ENCODE measurements around the gene AADAC.
"Not testable (repeated sequence)": the region's sequence is repeated elsewhere in the genome, so short reads cannot be mapped to it uniquely, and the experiment has no call there.

Gene AADAC

DNA sequence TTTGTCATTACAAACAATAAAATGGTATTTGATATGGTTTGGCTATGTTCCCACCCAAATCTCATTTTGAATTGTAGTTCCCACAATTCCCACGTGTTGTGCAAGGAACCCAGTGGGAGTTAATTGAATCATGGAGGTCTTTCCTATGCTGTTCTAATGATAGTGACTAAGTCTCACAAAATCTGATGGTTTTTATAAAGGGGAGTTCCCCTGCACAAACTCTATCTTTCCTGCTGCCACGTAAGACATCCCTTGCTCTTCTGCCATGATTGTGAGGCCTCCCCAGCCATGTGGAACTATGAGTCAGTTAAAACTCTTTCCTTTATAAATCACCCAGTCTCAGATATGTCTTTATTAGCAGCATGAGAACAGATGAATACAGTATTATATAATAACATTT, 15.4 kb upstream of the AADAC start:
- no peak for DNase-seq (ENCODE audit: extremely low read depth, low read depth)
- TF ChIP-seq, protein P1, sequence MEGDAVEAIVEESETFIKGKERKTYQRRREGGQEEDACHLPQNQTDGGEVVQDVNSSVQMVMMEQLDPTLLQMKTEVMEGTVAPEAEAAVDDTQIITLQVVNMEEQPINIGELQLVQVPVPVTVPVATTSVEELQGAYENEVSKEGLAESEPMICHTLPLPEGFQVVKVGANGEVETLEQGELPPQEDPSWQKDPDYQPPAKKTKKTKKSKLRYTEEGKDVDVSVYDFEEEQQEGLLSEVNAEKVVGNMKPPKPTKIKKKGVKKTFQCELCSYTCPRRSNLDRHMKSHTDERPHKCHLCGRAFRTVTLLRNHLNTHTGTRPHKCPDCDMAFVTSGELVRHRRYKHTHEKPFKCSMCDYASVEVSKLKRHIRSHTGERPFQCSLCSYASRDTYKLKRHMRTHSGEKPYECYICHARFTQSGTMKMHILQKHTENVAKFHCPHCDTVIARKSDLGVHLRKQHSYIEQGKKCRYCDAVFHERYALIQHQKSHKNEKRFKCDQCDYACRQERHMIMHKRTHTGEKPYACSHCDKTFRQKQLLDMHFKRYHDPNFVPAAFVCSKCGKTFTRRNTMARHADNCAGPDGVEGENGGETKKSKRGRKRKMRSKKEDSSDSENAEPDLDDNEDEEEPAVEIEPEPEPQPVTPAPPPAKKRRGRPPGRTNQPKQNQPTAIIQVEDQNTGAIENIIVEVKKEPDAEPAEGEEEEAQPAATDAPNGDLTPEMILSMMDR (IDR thresholded peaks at IDR 0.05; ENCODE audit: low read depth, low read length), result no peak

DNA sequence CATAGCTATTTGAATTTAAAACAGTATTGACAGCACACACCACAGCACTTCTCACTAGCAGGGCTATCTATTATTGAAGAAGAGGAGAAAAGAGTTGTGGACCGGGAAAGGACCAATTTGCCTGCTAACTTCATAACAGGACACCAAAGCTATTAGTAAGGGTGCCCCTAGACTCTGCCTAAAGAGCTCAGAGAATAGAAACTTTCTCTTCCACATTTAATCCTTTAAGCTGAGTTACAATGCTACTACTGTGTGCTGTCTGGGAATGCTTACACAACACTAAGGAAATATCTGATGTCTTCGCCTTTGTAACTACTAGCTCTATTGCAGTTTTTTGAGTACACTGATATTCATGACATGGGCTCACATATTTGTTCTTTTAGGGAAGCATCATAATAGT, 13.5 kb upstream of the AADAC start:
- no peak for DNase-seq (ENCODE audit: extremely low read depth, low read depth)
- TF ChIP-seq, protein P1 (IDR thresholded peaks at IDR 0.05; ENCODE audit: low read depth, low read length), result no peak

DNA sequence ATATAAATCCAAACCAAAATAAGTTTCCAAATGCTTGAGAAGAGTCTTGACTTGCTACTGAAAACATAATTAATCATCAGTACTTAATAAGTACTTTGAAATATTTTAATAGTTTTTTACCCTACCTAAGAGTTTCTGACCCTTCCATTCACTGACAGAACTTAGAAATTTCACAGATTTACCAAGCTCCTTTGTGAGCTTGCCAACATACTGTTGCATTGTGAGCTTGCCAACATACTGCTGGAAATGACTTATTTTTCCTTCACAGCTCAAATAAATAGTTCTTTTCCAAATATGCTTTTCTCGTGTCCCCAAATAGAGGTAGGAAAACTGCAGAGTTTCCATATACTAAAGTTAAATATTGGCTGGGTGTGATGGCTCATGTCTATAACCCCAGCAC, 9.6 kb upstream of the AADAC start:
- TF ChIP-seq, protein P1 (IDR thresholded peaks at IDR 0.05; ENCODE audit: low read depth, low read length), result no peak
- no peak for DNase-seq (ENCODE audit: extremely low read depth, low read depth)

DNA sequence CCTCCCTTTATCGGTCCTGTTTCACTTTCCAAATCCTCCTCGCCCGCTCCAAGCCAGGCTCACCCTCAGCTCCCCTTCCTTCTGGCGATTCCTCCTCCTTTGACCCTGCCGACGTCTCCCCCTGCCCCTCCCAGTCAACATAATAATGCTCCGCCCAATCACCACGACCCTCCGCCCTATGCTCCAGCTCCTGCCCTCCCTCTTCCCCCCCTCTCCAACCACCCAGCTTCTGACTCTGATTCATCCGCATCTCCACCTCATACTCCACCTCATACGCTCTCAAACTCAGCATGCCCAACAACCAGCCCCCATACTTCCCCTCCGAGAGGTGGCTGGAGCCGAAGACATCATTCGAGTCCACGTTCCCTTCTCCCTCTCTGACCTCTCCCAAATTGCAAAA, 7.1 kb upstream of the AADAC start:
- TF ChIP-seq, protein P1 (IDR thresholded peaks at IDR 0.05; ENCODE audit: low read depth, low read length), result no peak
- DNase-seq (ENCODE audit: extremely low read depth, low read depth), result no peak

DNA sequence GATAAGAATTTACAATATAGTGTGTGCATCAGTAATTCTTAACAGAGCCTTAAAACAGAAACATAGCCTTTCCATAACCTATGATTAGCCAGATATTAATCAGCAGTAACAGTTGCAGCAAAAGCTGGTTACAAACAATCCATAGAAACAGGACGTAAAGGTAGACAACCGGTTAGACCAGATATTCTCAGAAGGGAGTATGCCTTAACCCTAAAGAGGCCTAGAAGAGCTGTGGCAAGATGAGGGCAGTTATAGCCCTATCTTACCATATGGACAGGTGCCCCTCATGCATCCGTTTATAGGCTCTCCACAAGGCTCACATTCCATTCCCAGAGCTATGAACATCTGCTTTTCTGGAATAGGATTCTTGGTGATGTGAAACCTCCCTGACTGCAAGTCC, 5.0 kb upstream of the AADAC start:
- not testable (repeated sequence) for DNase-seq (ENCODE audit: extremely low read depth, low read depth)

DNA sequence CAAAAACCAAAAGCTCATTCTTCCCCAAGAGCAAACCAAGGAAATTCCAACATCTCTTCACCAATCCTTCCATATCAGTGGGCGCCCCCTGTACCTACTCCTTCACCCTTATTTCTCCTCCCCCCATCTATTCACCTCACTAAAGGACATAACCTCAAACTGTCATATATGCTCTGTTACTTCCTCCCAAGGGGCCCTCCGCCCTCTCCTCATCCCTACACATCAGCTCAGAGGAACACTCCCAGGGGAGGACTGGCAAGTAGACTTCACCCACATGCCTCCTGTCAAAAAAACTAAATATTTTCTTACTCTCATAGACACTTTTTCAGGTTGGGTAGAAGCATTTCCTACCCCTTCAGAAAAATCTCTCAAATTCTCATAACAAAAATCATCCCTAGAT, 2.4 kb upstream of the AADAC start:
- TF ChIP-seq, protein P1 (IDR thresholded peaks at IDR 0.05; ENCODE audit: low read depth, low read length), result no peak
- DNase-seq (ENCODE audit: extremely low read depth, low read depth), result no peak

DNA sequence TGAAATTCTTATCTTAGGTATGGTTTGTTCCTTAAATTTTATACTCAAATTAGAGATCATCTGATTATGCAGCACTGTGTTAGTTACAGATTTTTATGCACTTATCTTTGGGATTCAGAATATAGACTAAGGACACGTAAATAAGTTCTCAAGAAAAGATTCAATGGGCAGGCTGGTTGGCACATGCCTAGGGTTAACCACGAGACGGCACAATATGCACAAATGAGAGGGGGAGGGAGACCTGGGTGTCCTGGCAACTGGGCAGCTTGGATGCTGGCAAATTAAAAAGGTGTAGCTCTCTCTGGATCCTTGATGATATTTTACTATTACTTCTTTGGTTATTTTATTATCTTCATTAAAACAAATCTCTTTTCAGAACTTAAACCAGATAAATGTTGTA, 672 bp downstream of the AADAC start:
- no peak for DNase-seq (ENCODE audit: extremely low read depth, low read depth)
- TF ChIP-seq, protein P1 (IDR thresholded peaks at IDR 0.05; ENCODE audit: low read depth, low read length), result no peak

DNA sequence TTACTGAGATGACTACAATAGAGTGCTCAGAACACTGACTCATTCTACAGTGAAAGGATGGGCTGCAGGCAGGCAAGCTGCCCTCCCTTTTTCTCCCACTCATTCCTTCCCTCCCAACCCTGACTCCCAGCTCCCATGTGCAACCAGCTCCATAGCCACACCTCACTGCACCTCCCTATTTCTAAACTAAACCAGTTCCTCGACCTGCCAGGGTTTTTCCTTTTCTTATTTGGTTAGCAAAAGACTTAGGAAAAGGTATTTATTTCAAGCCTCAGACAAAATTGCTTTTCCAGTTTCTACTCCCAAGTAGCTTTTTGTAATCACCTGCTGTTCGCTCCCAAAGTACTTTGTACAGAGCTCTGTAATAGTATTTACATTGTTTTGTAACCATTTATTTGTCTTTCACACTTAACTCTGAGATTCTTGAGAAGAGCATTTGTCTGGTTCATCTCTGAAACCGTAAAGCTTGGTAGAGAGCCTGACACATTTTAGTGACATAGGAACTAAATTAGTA, 2.2 kb downstream of the AADAC start:
- DNase-seq (ENCODE audit: extremely low read depth, low read depth), result no peak
- TF ChIP-seq, protein P1 (IDR thresholded peaks at IDR 0.05; ENCODE audit: low read depth, low read length), result no peak

Measured in AG09319 (cell line).